NCI-H82 treated with DMSO at 0.1 percent for 48 hours (cell line): ENCODE data around the gene SMAD6.

Source experiments
- DNase-seq: peaks from one replicate; lab custom pipeline; 2025; ENCODE audit not compliant: unreplicated experiment; lab: John Stamatoyannopoulos, UW

Gene SMAD6

GRCh38 chr15:66788024-66788423 lies 86.0 kb downstream of the SMAD6 start:
- no peak for DNase-seq

GRCh38 chr15:66789029-66790025 lies 87.3 kb downstream of the SMAD6 start:
- no peak for DNase-seq

- no peak for DNase-seq
Observed at GRCh38 chr15:66795851-66796250, 93.8 kb downstream of the SMAD6 start.

GRCh38 chr15:66796343-66796742 lies 94.3 kb downstream of the SMAD6 start:
- no peak for DNase-seq

- DNase-seq, result no peak
Observed at GRCh38 chr15:66797921-66798320, 95.9 kb downstream of the SMAD6 start.

GRCh38 chr15:66798426-66799061 lies 96.5 kb downstream of the SMAD6 start:
- no peak for DNase-seq

GRCh38 chr15:66799242-66799641 lies 97.2 kb downstream of the SMAD6 start:
- DNase-seq, result no peak

- no peak for DNase-seq
Observed at GRCh38 chr15:66800584-66801235, 98.7 kb downstream of the SMAD6 start.

- no peak for DNase-seq
Observed at GRCh38 chr15:66801266-66801665, 99.2 kb downstream of the SMAD6 start.

GRCh38 chr15:66802025-66803001 lies 100.3 kb downstream of the SMAD6 start:
- no peak for DNase-seq

GRCh38 chr15:66803182-66803729 lies 101.2 kb downstream of the SMAD6 start:
- no peak for DNase-seq

- no peak for DNase-seq
Observed at GRCh38 chr15:66803749-66804148, 101.7 kb downstream of the SMAD6 start.

- DNase-seq, result no peak
Observed at GRCh38 chr15:66805202-66805885, 103.3 kb downstream of the SMAD6 start.

- no peak for DNase-seq
Observed at GRCh38 chr15:66808181-66808824, 106.3 kb downstream of the SMAD6 start.

- no peak for DNase-seq
Observed at GRCh38 chr15:66809664-66810063, 107.6 kb downstream of the SMAD6 start.

GRCh38 chr15:66815318-66815717 lies 113.3 kb downstream of the SMAD6 start:
- no peak for DNase-seq

GRCh38 chr15:66816201-66816600 lies 114.2 kb downstream of the SMAD6 start:
- DNase-seq, result no peak

- no peak for DNase-seq
Observed at GRCh38 chr15:66819084-66819483, 117.0 kb downstream of the SMAD6 start.

GRCh38 chr15:66820481-66821176 lies 118.6 kb downstream of the SMAD6 start:
- no peak for DNase-seq
